Astrocyte (in vitro differentiated cells and primary cell): ENCODE data around the gene CORIN.

Experiments
- CTCF ChIP-seq: IDR thresholded peaks from 2 replicates; pipeline ENCODE4 v1.5.1; 2011; ENCODE audit warnings: low read depth, mild to moderate bottlenecking, inconsistent platforms, low read length, moderate library complexity; ENCODE audit not compliant: insufficient read depth
- EZH2 ChIP-seq: IDR thresholded peaks from 2 replicates; pipeline ENCODE4 v1.6.1; 2012; ENCODE audit warnings: mild to moderate bottlenecking, low read length, inconsistent platforms; ENCODE audit not compliant: insufficient read depth

- TF ChIP-seq CTCF (no peak), EZH2 (no peak)
Observed at GRCh38 chr4:47804598-47804997, 33.3 kb downstream of the CORIN start.
